ENCODE data around the gene STEAP1B.

The STEAP1B gene

DNA sequence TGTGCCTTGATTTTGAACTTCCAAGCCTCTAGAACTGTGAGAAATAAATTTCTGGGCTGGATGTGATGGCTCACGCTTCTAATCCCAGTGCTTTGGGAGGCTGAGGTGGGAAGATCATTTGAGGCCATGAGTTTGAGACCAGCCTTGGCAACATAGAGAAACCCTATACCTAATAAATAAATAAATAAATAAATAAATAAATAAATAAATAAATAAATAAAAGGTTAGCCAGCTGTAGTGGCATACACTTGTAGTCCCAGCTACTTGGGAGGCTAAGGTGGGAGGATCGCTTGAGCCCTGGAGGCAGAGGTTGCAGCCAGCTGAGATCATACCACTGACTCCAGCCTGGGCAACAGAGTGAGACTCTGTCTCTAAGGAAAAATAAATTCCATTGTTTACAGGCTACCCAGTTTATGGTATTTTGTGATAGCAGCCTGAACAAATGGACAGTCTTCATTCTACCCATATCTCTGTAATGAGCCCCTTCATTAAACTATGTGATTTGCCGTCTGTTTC, 67.7 kb downstream of the STEAP1B start:
- no peak for DNase-seq (ENCODE audit: low spot score)

DNA sequence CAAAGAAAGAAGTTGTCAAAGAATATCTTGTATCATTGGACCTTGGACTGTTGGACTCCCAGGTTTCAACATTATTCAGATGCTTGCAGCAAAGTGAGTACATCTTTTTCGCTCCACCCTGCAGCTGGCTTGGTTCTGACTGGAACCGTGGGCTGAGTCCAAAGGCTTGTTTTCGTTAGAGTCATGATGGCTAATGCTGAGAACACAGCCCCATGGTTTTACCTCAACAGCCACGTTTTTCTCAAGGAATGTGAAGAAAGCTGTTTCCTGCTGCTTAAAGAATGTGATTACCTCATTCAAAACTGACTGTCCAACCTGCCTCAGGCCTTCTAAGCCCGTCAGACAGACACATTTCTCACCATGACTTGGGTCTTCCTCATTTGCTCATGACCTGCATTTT, 69.5 kb downstream of the STEAP1B start:
- DNase-seq (ENCODE audit: low spot score) = no peak

DNA sequence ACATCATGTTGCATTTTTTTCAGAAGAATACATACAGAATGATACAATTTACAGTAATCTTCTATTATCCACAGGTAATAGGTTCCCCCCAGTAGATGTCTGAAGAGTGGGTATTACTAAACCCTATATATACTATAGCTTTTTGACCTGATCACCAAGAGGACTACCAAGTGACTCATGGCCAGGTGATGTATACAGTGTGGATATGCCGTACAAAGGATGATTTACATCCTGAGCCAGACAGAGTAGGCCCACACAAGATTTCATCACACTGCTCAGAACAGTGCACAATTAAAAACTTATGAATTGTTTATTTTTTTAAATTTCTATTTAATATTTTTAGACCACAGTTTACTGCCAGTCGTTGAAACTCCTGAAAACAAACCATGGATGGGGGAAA, 70.6 kb downstream of the STEAP1B start:
- DNase-seq (ENCODE audit: low spot score) = no peak

DNA sequence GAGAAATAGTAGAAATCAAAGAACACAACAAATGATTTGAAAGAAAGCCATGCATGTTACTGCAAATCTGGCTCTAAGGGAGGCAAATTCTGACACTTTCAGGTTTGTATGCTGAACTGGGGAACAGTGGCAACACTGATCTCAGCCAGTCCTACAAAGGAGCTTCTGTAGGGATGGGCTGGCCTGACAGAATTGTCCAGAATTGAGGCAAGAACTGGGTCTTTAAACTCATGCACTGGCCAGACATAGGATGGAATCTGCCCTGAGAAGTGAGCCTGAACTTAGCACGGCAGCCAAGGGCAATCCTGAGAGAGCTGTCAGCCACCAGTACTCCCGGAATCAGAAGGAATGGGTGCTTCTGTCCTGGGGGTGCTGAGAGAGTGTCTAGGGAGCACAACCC, 72.1 kb downstream of the STEAP1B start:
- DNase-seq (ENCODE audit: low spot score) = no peak

DNA sequence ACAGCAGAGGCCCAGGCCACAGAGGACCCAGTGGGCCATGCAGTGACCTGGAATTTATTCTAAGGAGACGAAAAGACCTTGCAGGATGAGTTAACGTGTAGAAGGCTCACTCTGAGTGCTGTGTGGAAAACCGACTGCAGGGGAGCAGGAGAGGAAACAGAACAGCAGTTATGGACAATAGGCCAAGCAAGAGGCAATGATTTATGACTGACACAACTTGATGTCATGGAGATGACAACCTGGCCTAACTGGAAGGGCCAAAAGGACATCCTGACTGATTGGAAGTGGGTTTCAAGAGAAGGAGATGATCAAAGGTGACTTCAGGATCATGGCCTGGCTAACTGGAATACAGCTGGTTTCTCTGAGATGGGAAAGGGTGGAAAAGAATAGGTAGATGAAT, 72.9 kb downstream of the STEAP1B start:
- DNase-seq (ENCODE audit: low spot score) = no peak

DNA sequence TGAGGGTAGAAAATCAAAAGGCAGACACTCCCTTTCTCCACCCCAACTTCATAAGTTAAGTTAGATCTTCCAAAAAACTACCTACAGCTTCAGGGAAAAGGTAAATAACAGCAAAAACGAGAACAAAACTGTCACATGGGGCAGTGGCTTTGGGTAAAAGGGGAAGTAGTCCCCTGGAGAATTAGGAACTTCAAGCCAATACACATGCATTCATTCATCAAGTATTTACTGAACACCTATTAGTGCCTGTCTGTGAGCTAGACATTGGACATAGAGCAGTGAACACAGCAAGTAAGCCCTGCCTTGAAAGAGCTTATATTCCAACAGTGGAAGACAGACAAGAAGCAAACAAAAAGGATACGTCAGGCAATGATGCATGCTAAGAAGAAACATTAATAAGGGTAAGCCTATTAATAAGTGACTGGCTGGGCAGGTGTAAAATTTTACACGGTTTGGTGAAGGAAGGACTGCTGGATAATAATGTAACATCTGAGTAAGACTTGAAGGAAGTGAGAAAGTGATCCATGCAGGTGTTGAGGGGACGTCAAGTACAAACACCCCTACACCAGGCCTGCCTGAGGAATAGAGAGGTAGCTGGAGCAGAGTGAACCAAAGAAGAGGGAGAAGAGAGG, 73.4 kb downstream of the STEAP1B start:
- no peak for DNase-seq (ENCODE audit: low spot score)

DNA sequence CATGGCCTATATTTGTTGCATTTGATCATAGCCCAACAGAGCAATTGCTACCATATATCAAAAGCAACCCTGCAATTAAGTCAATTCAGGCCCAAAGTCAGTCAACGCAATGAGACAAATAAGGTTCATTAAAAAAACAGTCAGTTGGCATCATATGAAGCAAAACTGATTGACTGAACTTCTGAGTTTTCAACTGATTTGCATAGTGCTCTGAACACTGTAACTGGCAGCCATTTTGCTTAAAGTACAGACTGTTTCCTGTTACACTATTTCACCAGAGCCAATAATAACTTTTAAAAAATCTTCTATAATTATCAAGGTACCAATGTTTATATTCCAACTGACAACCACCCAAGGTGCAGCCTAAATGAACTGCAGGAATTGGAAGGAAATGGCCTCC, 74.6 kb downstream of the STEAP1B start:
- no peak for DNase-seq (ENCODE audit: low spot score)

DNA sequence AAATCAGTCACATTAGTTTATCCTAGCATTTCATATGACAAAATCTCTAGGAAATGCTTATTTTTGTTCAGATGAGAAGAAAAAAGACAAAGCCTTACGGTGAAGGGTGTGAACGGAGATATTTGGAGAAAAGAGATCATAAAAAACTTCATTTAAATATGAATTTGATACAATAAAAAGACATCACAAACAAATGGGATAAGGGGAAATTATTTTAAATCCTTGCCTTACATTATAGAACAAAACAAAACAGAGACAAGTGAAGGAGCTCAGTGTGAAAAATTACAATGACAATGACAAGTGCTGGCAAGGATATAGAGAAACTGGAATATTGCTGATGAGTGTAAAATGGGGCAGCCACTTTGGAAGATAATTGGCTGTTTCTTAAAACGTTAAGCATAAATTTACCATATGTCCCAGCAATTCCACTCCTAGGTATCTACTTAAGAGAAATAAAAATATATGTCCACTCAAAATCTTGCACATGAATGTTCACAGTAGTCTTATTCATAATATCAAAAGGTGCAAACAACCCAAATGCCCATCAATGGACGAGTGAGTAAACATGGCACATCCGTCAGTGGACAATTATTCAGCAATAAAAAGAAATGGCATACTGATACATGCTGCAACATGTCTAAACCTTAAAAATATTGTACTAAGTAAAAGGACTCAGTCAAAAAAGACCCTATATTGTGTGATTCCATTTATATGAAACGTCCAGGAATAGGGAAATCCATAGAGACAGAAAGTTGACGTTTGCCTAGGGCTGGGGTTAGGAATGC, 77.0 kb downstream of the STEAP1B start:
- no peak for DNase-seq (ENCODE audit: low spot score)

DNA sequence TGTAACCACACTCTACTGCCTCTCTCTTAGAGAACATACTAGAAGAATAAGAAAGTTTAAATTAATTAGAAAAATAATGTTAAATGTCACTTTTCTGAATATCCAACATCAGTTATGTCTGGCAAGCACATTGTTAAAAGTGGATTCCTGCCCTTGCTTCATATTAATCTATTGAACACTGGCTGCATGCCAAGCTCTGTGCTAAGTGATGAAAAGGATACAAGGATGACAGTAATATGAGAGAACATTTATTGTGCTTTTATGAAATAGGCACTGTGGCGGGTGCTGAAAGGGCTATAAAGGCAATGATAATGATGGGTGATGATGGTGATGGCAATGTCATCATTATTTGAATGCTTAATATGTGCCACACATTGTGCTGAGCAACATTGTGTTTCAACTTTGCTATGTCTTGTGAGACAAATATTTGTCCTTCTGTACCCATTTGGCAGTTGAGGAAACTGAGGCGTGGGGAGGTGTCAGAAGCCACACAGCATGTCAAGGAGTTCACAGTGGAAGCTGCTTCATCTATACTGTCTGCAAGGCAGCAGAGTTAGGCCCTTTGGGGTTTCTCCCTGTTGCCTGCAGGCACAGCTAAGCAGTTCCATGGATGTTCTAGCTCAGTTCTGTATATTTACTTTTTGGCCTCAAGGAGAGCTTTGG, 78.9 kb downstream of the STEAP1B start:
- DNase-seq (ENCODE audit: low spot score) = no peak

DNA sequence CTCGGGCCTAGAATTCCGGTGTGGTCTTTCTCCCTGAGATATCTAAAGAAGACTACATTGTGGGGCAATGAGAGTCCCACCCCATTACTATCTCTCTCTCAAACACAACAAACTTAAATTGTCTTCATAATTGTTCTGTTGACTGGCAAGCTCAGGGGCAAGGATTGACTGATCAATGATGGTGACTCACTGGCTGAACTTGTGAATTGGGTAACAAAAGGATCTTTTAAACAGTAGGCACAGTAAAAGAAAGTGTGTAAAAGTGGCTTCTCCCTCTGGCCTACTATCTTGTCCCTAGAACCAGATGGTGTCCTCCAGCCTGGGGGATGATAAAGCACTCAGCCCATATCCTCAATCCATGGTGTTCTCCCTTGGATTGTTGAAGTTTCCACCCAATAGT, 80.0 kb downstream of the STEAP1B start:
- no peak for DNase-seq (ENCODE audit: low spot score)

DNA sequence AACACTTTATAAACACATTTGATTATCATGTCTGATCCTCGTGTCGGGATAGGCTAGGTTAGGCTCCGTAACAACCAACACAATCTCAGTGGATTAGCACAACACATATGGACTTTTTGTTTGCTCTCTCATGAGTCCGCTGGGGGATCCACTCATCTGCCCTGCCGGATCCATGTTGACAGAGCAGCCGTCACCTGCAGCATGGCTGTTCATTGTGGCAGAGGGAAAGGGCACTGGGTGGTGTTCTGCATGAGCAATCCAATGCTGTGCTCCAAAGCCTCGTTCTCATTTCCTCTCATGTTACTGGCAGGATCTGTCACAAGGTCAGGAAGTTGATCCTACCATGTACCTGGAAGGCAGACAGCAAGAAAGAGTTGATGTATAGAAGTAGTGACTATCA, 80.5 kb downstream of the STEAP1B start:
- no peak for DNase-seq (ENCODE audit: low spot score)

DNA sequence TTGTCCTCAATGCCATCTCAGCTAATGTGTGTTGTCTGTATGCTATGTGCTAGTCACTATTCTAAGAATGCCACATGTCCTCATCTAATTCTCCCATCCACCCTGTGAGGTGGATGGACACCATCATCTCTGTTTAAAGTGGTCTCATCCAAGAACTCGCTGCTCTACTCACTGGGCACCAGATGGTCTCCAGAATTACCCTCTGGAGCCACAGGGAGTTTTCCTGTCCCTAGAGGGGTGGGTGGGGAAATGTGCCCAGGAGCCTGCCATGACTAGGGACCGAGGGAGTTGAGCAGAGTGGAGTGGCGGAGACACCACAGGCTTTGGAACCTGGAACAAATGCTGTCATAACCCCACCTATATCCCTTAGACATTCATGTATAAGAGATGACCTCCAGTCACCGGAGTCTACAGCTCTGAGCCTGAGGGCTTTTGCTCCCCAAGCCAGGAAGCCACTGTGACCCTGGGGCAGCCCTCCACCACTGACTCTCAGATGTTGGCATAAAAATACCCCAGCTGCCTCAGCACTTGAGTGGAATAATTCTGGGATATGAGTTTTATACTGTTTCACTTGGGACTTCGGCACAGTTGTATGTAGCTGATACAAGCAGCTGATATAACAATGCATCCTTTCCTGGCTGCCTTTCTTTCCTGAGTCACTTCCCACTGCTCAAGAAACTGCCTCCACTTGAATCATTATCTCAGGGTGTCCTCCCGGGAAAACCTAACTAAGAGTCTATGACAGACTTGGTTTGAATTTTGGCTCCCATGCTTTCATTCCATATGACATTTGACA, 81.5 kb downstream of the STEAP1B start:
- no peak for DNase-seq (ENCODE audit: low spot score)

DNA sequence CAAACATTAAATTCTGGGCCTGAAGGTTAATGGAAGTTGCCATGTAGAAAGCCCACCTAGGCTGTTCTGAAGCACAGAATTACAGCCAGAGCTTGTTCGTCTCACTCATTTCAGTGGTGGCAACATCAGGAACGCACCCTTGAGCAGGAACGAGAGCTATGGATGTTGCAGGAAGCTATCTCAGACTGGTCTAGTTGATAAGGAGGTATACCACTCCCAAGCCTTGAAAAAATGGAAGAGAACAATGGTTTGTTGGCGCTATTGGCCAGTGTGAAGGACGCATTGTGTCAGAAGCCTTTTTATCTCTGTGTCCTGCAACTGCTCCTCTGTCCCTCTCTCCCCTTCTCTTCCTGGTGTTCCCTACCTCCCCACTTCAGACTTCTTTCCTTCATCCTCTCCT, 82.1 kb downstream of the STEAP1B start:
- no peak for DNase-seq (ENCODE audit: low spot score)

DNA sequence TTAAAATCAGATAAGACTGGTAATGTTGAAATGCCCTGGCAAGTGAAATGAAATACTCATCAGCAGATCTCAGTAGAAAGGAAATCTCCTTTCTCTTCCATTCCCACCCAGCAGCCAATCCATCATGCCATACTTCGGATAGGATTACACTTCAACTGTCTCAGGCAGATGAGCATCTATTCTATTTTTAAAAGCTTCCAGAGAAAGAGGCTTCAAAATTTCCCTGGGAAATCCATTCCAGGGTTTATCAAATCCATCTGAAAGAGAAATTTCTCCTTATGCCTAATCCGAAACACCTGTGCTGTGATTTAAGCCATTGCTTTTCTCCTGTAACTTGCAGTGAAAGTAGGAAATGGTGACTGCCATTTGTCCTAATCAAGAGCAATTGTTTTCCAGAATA, 82.6 kb downstream of the STEAP1B start:
- no peak for DNase-seq (ENCODE audit: low spot score)

DNA sequence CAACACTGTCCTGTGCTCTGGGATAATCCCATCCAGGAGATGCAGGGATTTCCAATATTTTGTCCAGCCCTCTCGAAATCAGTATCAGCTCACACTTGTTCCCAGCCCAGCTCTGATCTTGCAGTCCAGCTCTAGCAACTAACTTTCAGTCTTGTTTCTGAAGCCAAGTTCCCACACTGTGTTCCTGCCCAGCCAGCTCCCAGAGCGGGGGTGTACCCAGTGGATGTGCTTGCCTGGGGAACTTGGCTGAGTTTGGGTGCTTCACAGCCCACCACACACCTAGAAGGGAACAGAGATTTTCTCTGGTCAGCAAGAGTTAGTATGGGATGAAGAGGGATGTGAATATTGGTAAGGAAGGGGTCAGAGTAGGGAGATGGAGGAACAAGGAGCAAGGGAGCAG, 85.6 kb downstream of the STEAP1B start:
- DNase-seq (ENCODE audit: low spot score) = no peak

DNA sequence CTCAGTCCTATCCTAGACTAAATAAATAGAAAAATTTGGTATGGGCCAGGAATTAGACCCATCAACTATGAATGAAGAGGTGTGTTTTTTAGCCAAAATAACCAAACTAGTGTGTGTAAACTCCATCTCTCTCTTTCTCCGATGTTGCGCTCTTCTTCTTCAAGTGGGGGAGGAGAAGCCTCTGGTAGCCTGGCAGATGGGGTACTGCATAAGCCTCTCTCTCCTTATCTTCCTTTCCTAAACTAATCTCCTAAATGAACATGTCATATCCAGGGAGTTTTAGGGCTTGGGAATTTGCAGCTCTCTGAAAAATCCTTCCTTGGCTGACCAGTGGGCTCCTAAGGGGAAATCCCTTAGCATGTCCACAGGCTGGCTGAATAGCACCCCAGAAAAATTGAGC, 86.8 kb downstream of the STEAP1B start:
- DNase-seq (ENCODE audit: low spot score) = no peak

DNA sequence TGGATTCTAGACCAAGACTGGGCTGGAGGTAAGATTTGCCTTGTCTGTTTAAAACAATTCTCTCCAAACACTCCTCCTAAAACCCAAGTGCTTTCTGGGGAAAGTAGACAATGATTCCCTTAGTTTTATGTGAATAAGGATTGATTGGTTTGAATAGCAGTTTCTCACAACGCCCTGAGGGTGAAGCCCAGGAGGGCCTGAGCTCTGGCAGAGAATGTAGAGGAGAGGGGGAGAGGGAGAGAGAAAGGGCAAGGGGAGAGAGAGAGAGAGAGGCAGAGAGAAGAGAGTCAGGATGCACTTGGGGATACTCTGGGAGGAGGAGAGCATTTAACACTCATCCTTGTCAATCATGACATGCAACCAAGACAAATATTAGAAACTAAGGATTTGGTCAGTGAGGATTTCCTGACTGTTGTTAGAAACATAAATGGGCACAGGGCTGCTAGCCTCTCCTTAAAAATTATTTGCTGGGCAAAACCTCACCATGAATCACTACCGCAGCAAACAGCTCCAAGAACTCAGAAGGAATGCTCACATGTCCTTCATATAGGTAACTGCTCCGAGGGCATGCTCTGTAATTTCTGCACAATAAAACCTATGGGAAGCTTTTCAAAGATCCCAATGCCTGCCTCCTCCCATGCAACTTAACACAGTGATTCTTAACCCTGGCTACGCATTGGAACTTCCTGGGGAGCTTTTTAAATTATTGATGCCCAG, 87.9 kb downstream of the STEAP1B start:
- no peak for DNase-seq (ENCODE audit: low spot score)

DNA sequence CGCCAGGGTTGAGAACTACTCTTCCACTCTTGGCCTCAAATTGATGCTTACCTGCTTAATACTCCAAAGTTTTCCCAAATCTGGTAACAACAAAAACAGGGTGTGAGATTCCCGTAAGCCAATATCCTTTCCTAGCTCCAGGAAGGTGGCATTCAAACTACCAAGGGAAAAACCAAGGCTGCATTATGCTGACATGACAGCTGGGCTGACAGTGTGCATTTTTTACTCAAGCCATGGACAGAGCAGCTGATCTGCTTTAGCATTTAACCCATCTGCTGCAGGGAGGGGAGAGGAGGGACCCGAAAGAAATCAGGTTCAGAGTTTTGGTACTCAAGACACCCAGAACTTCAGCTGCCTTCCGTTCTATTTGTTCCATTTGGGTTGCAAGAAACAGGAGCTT, 93.3 kb downstream of the STEAP1B start:
- DNase-seq (ENCODE audit: low spot score) = no peak

DNA sequence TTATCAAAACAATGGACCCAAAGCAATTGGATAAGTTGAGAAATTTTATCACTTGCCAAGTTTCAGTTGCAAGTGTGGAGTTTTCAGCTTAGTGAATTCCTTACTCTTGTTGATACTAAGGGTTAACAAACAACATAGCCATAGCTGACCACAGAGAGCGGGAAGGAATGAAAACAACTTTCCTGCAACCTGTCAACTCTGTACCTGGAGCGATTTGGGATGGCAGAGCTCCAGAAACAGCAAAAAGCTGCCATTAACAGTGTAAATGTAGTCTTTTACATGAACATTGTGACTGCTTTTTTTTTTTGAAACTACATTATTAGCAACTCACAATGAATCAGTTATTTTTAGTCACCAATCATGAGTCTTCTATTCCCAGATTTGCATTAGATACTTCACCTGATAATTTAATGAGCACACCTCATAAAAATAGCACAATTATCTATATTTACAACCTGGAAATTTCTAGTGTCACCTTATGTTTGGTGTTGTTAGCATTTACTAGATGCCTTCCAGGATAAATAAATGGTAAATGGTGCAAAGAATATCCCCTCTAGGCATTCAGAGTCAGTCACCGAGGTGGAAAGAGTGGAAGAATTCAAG, 95.5 kb downstream of the STEAP1B start:
- no peak for DNase-seq (ENCODE audit: low spot score)

DNA sequence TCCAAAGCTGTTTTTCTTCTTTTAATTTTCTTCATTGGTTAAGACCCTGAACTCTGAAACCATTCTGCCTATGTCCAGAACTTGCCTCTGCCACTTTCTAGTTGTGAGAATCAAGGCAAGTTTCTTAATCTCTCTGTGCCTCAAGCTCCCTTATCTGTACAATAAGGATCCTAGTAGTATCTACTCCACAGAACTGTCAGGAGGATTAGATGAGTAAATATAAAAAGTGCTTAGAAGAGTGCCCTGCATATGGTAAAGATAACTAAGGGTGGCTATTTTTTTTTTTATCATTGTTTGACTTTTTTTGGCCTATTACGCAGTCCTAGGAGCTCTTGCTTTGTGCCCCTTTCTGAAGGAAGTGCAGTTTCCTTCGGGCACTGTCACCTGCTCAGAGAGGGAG, 96.6 kb downstream of the STEAP1B start:
- no peak for DNase-seq (ENCODE audit: low spot score)

DNA sequence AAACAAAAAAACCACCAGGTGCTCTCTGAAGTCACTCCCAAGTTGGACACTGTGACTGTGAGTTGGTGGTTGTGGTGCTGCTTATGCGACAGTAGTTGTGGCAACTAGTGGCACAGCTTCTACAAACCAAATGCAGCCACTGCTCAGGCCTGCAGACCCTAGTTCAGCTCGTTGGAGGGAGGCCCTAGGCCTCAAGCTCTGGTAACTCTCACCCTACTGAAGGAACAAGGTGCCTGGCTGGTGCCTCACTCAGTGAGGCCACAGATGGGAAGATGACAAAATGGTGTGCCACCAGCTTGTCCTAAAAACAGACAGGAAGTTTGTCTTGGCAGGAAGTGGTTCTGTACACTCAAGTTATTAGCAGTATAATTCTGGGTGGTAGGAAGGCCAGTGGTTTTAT, 97.7 kb downstream of the STEAP1B start:
- DNase-seq (ENCODE audit: low spot score) = no peak

Data from cerebellar cortex (tissue), 1 donor.